Measurements from ENCODE around the gene DHTKD1. TPM values are rescaled to one million over a fixed set of nuclear protein-coding genes. Genes with fewer than 3 reads are reported as not detected.

DHTKD1 gene
- polyA plus RNA-seq, 1 experiment = 21.5 TPM

- Histone ChIP-seq H3K9me3 (ENCODE audit: control insufficient read depth, insufficient read depth, low read length) (no peaks in the 10 kb centered on the region), H3K27me3 (ENCODE audit: control insufficient read depth, insufficient read depth, low read length) (no peaks in the 10 kb centered on the region), H3K27ac (ENCODE audit: low read depth, low read length) (no peak overlapping the region), H3K4me3 (ENCODE audit: low read depth, low read length) (peak overlapping the region; percentile 84)
- peak; percentile 68 for TF ChIP-seq CTCF (IDR thresholded peaks at IDR 0.05; ENCODE audit: low read depth, low read length)
- ChIA-PET CTCF (interaction anchor here (0.8 to 1.7 kb wide), 4 partner anchors 10 to 85 kb away, joined by 3 to 6 read pairs (median 3); partner anchors contain the start of gene NUDT5), POLR2A (no interaction called here)
- DNase-seq (ENCODE audit: low read depth, low spot score) = peak; percentile 33
Observed at GRCh38 chr10:12130237-12130872, 61.6 kb downstream of the DHTKD1 start.

- Histone ChIP-seq H3K27ac (ENCODE audit: low read depth, low read length) (no peak overlapping the region), H3K4me3 (ENCODE audit: low read depth, low read length) (no peak overlapping the region), H3K9me3 (ENCODE audit: control insufficient read depth, insufficient read depth, low read length) (no peaks in the 10 kb centered on the region), H3K27me3 (ENCODE audit: control insufficient read depth, insufficient read depth, low read length) (no peaks in the 10 kb centered on the region)
- peak; percentile 44 for DNase-seq (ENCODE audit: low read depth, low spot score)
- ChIA-PET POLR2A (no interaction called here), CTCF (interaction anchor here (0.8 kb wide), 1 partner anchor 79 kb away, joined by 4 read pairs; no protein-coding TSS in a partner anchor)
- no peak for TF ChIP-seq CTCF (IDR thresholded peaks at IDR 0.05; ENCODE audit: low read depth, low read length)
Observed at GRCh38 chr10:12135631-12136030, 66.9 kb downstream of the DHTKD1 start.

GRCh38 chr10:12140038-12140437, 71.3 kb downstream of the DHTKD1 start:
- H3K9me3 ChIP-seq (ENCODE audit: control insufficient read depth, insufficient read depth, low read length) = no peaks in the 10 kb centered on the region
- no peak for DNase-seq (ENCODE audit: low read depth, low spot score)
- H3K27ac ChIP-seq (ENCODE audit: low read depth, low read length) = no peak overlapping the region
- ChIA-PET CTCF (interaction anchor here (0.6 to 1.7 kb wide), 2 partner anchors 10 to 115 kb away, joined by 4 to 6 read pairs; no protein-coding TSS in a partner anchor), POLR2A (no interaction called here)
- no peak for TF ChIP-seq CTCF (IDR thresholded peaks at IDR 0.05; ENCODE audit: low read depth, low read length)
- no peak overlapping the region for H3K4me3 ChIP-seq (ENCODE audit: low read depth, low read length)
- H3K27me3 ChIP-seq (ENCODE audit: control insufficient read depth, insufficient read depth, low read length) = no peaks in the 10 kb centered on the region

- Histone ChIP-seq H3K27ac (ENCODE audit: low read depth, low read length) (no peak overlapping the region), H3K9me3 (ENCODE audit: control insufficient read depth, insufficient read depth, low read length) (no peaks in the 10 kb centered on the region), H3K27me3 (ENCODE audit: control insufficient read depth, insufficient read depth, low read length) (no peaks in the 10 kb centered on the region), H3K4me3 (ENCODE audit: low read depth, low read length) (no peak overlapping the region)
- no peak for TF ChIP-seq CTCF (IDR thresholded peaks at IDR 0.05; ENCODE audit: low read depth, low read length)
- no peak for DNase-seq (ENCODE audit: low read depth, low spot score)
- ChIA-PET POLR2A (no interaction called here), CTCF (interaction anchor here (1.0 to 1.2 kb wide), 2 partner anchors 70 to 566 kb away, joined by 3 to 4 read pairs; no protein-coding TSS in a partner anchor)
Observed at GRCh38 chr10:12144538-12144937, 75.8 kb downstream of the DHTKD1 start.

GRCh38 chr10:12150163-12150562, 81.4 kb downstream of the DHTKD1 start:
- TF ChIP-seq CTCF (IDR thresholded peaks at IDR 0.05; ENCODE audit: low read depth, low read length) = no peak
- Histone ChIP-seq H3K4me3 (ENCODE audit: low read depth, low read length) (no peak overlapping the region), H3K27me3 (ENCODE audit: control insufficient read depth, insufficient read depth, low read length) (no peaks in the 10 kb centered on the region), H3K9me3 (ENCODE audit: control insufficient read depth, insufficient read depth, low read length) (no peaks in the 10 kb centered on the region), H3K27ac (ENCODE audit: low read depth, low read length) (no peak overlapping the region)
- DNase-seq (ENCODE audit: low read depth, low spot score) = no peak
- CTCF ChIA-PET = no interaction called here
- POLR2A ChIA-PET = no interaction called here
